T-helper 9 cell (primary cell): ENCODE measurements around the gene SLC16A5.
"Not testable (repeated sequence)": the region's sequence is repeated elsewhere in the genome, so short reads cannot be mapped to it uniquely, and the experiment has no call there.

Source experiments
- DNase-seq: peaks from one replicate; pipeline ENCODE4 v3.0.0-alpha.2; 2020

The SLC16A5 gene

GRCh38 chr17:75135946-75136345 is 48.2 kb downstream of the SLC16A5 start:
- no peak for DNase-seq

DNA sequence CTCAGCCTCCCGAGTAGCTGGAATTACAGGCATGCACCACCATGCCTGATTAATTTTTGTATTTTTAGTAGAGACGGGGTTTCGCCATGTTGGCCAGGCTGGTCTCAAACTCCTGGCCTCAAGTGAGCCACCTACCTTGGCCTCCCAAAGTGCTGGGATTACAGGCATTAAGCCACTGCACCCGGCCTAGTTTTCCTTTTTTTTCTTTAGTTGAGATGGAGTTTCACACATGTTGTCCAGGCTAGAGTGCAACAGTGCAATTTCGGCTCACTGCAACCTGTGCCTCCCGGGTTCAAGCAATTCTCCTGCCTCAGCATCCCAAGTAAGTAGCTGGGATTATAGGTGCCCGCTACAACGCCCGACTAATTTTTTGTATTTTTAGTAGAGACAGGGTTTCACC is 50.0 kb downstream of the SLC16A5 start:
- DNase-seq = not testable (repeated sequence)

DNA sequence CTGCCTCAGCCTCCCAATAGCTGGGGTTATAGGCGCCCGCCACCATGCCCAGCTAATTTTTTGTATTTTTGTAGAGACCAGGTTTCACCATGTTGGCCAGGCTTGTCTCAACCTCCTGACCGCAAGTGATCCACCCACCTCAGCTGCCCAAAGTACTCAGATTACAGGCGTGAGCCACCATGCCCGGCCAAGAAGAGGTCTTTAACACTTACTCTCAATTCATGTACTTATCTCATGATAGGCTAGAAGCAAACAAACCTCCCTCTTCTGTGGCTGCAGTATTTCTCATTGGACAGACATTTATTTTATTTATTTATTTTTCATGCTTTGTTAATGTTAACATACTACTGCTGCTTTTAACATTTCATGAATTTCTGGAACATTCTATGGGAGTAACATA is 50.8 kb downstream of the SLC16A5 start:
- DNase-seq = no peak

DNA sequence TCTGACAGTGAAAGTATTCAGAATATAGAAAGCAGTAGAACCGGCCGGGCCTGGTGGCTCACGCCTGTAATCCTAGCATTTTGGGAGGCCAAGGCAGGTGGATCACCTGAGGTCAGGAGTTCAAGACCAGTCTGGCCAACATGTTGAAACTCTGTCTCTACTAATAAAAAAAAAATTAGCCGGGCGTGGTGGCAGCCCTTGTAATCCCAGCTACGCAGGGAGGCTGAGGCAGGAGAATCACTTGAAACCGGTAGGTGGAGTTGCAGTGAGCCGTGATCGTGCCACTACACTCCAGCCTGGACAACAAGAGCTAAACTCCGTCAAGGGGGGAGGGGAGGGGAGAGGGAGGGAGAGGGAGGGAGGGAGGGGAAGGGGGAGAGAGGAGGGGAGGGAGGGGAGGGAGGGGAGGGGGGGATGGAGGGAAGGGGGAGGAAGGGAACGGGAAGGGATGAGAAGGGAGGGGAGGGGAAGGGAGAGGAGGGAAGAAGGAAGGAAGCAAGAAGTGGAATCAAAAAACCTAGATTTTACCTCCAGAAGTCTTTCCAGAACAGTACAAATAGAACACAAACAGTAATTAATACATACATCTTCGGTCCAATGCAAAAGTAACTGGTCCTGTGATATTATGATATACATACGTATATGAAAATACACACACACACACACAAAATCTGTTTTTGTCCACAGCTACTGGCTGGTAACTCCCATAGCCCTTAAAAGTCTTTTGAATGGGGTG is 54.6 kb downstream of the SLC16A5 start:
- no peak for DNase-seq

- no peak for DNase-seq
Measured at GRCh38 chr17:75144816-75145512, 57.2 kb downstream of the SLC16A5 start.

GRCh38 chr17:75146592-75146991 is 58.8 kb downstream of the SLC16A5 start:
- DNase-seq = no peak

GRCh38 chr17:75147878-75148546 is 60.3 kb downstream of the SLC16A5 start:
- no peak for DNase-seq

- no peak for DNase-seq
Measured at GRCh38 chr17:75151930-75152329, 64.2 kb downstream of the SLC16A5 start.

DNA sequence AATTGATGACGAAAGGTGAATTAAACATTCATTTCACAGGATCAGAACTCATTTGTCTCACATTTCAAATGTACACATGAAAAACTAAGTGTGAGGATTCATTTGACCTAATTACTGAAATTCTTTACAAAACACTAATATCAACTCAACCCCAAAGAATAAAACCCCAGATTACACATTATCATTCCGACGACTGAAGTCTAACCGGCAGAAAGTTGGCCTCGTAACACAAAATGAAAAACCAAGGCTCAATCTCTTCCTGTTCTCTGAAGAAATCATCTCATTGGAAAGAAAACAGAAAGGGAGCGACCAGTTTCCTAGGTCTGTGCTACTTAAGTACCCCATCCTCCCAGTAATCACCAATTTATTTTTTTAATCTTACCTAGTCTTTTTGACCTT is 64.8 kb downstream of the SLC16A5 start:
- no peak for DNase-seq

DNA sequence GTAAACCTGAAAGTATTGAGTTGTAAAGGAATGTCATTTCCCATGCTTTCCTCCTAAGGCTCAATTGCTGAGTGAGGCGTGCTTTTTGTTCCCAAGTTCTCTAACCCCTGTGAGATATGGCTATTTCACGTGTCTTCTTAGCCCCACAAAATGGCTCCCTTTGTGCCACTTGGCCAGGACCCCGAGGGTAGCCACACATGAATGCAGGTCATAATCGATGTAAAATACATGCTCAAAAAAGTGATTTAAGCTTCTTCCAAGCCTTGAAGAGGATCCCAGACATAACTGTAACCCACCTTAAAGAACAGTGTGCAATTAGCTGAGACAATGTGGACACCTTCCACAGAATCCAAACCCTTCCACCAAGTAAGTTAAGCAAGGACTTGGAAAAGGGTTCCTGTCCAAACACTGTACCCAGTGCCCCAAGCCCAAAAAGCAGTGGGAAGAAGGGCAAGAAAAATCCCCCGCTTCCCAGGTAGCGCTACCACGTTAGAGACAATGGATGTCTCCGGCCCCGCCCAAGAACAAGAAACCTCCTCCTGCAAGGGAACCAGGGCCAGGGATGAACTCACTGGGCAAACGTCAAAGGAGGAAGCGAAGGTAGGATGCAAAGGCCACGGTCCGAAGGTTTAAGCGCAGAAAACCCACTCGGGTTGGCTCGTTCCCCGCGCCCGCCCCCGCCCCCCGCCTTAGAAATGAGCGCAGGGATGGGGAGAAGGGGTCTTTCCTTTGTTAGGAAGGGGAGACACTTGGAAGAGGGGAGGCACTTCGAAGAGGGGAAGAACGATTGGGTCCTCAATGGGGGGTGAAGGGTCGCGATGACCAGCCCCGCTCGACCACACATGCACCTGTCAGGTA is 65.4 kb downstream of the SLC16A5 start:
- DNase-seq = no peak

GRCh38 chr17:75153780-75154194 is 66.0 kb downstream of the SLC16A5 start:
- DNase-seq = peak; percentile 8

- DNase-seq = peak; percentile 97
Measured at GRCh38 chr17:75154195-75155106, 66.7 kb downstream of the SLC16A5 start, which contains the start of gene JPT1. JPT1 (minus strand) TSS chr17:75154512; CDS start chr17:75154397, 115 bp downstream.

DNA sequence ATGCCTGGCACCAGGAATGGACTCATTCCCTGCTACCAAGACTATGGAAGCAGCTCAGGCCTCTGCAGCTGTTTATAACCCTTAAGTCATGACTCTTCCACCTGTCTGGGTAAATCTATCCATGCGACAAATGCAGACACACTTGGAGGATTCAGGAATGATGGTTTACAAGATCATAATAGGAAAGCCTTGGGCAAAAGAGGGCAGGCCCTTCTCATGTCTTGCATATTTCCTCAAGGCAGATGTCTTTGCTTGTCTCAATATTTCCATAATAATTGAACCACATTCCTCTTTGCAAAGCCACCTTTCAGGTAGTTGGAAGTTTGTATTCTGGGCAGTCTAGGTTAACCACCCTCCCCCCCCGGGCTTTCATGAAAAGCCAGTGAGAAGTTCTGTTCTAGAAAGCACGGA is 67.4 kb downstream of the SLC16A5 start:
- DNase-seq = no peak
